Esophagus squamous epithelium (tissue), 5 donors: ENCODE results near the gene CA5A. TPM values are rescaled to one million over a fixed set of nuclear protein-coding genes. Genes with fewer than 3 reads are reported as not detected.
"Not testable (repeated sequence)": the region's sequence is repeated elsewhere in the genome, so short reads cannot be mapped to it uniquely, and the experiment has no call there.

Experiments
- DNase-seq: peaks from one replicate; lab custom pipeline; 2025; lab: John Stamatoyannopoulos, UW
- H3K27ac ChIP-seq, 4 donors: fragments of 200-600 bp; sonication (generic); one replicate each; pipeline ENCODE4 v1.5.1; 2016 to 2019; ENCODE audit warnings: mild to moderate bottlenecking in 1 of 4
- H3K27me3 ChIP-seq, 4 donors: fragments of 200-600 bp; sonication (generic); 1 replicate in 3 of 4; 2 replicates in 1 of 4; pipeline versions ENCODE4 v1.5.1 to v1.6.0; 2017 to 2021; ENCODE audit warnings: antibody characterized with exemption in 1 of 4
- H3K36me3 ChIP-seq, 3 donors: fragments of 200-600 bp; sonication (generic); one replicate each; pipeline ENCODE4 v1.5.1; 2016 to 2019
- H3K4me1 ChIP-seq, 3 donors: fragments of 200-600 bp; sonication (generic); one replicate each; pipeline ENCODE4 v1.5.1; 2017 to 2019
- H3K4me3 ChIP-seq, 4 donors: fragments of 200-600 bp; sonication (generic); 1 replicate in 3 of 4; 2 replicates in 1 of 4; pipeline ENCODE4 v1.5.1; 2016 to 2019; ENCODE audit warnings: mild to moderate bottlenecking in 2 of 4, moderate library complexity in 1 of 4
- H3K9me3 ChIP-seq, 3 donors: fragments of 200-600 bp; sonication (generic); one replicate each; pipeline ENCODE4 v1.5.1; 2016 to 2019
- POLR2A ChIP-seq, 4 donors: fragments of 450-650 bp; IDR thresholded peaks; one replicate each; pipeline ENCODE4 v1.6.1; 2017; ENCODE audit warnings: antibody characterized with exemption in 4 of 4, mild to moderate bottlenecking in 4 of 4, moderate library complexity in 3 of 4
- WGBS, 2 donors: methylation state at CpG; one replicate each; pipeline ENCODE4 v1.1.5; 2018; 5-methylcytosine and 5-hydroxymethylcytosine counted together
- intact Hi-C: fragments of 100-400 bp; cut with DNase I; formaldehyde crosslinking; loops from one replicate; pipeline ENCODE4 v1.15.0; 2022
- total RNA-seq, 4 donors: library from RNA; depleted of rRNA; stranded (reverse); fragments of >200 nt; gene quantifications; one replicate each; pipeline ENCODE4 v1.1.0, GENCODE V29; 2016
- TF ChIP-seq, protein P1 (sequence below), 6 experiments: fragments of 450-650 bp in 4 of 6; fragments of 200-600 bp in 2 of 6; sonication (generic) in 2 of 6; IDR thresholded peaks; one replicate each; pipeline ENCODE4 v1.5.1; 2016 to 2019; ENCODE audit warnings: antibody characterized with exemption in 6 of 6, mild to moderate bottlenecking in 4 of 6, moderate library complexity in 4 of 6
- donor health status: DM: yes; HTN: yes; CAD: no.

Gene CA5A
- total RNA-seq, 4 donors from 2014 or later = not detected

- TF ChIP-seq, protein P1, sequence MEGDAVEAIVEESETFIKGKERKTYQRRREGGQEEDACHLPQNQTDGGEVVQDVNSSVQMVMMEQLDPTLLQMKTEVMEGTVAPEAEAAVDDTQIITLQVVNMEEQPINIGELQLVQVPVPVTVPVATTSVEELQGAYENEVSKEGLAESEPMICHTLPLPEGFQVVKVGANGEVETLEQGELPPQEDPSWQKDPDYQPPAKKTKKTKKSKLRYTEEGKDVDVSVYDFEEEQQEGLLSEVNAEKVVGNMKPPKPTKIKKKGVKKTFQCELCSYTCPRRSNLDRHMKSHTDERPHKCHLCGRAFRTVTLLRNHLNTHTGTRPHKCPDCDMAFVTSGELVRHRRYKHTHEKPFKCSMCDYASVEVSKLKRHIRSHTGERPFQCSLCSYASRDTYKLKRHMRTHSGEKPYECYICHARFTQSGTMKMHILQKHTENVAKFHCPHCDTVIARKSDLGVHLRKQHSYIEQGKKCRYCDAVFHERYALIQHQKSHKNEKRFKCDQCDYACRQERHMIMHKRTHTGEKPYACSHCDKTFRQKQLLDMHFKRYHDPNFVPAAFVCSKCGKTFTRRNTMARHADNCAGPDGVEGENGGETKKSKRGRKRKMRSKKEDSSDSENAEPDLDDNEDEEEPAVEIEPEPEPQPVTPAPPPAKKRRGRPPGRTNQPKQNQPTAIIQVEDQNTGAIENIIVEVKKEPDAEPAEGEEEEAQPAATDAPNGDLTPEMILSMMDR (IDR thresholded peaks at IDR 0.05) = no peak
- TF ChIP-seq POLR2A (IDR thresholded peaks at IDR 0.05) = no peak
- H3K36me3 ChIP-seq = no peaks in the 10 kb centered on the region
- intact Hi-C loops = no loop called here
- no peaks in the 10 kb centered on the region for H3K9me3 ChIP-seq
- no peak overlapping the region for H3K4me3 ChIP-seq
- no peak overlapping the region for H3K27ac ChIP-seq
- H3K4me1 ChIP-seq = no peaks in the 10 kb centered on the region
- peaks cover 0 to 49% (median 0%) of the 10 kb centered on the region in 4 donors for H3K27me3 ChIP-seq
- WGBS, 2 donors = 53 to 58% methylated on average over 18 to 20 of the region's 24 CpGs
- no peak for DNase-seq
Measured at GRCh38 chr16:87881324-87882200, 54.8 kb downstream of the CA5A start.

GRCh38 chr16:87880117-87880696 lies 56.1 kb downstream of the CA5A start:
- no peak overlapping the region for H3K4me3 ChIP-seq
- H3K9me3 ChIP-seq = no peaks in the 10 kb centered on the region
- DNase-seq = no peak
- WGBS, 2 donors = 54 to 73% methylated on average over 6 to 7 of the region's 17 CpGs
- intact Hi-C loops = no loop called here
- TF ChIP-seq, protein P1 (IDR thresholded peaks at IDR 0.05) = no peak
- TF ChIP-seq POLR2A (IDR thresholded peaks at IDR 0.05) = no peak
- H3K36me3 ChIP-seq = no peaks in the 10 kb centered on the region
- H3K4me1 ChIP-seq = no peaks in the 10 kb centered on the region
- no peak overlapping the region for H3K27ac ChIP-seq
- peaks cover 0 to 63% (median 0%) of the 10 kb centered on the region in 4 donors for H3K27me3 ChIP-seq

DNA sequence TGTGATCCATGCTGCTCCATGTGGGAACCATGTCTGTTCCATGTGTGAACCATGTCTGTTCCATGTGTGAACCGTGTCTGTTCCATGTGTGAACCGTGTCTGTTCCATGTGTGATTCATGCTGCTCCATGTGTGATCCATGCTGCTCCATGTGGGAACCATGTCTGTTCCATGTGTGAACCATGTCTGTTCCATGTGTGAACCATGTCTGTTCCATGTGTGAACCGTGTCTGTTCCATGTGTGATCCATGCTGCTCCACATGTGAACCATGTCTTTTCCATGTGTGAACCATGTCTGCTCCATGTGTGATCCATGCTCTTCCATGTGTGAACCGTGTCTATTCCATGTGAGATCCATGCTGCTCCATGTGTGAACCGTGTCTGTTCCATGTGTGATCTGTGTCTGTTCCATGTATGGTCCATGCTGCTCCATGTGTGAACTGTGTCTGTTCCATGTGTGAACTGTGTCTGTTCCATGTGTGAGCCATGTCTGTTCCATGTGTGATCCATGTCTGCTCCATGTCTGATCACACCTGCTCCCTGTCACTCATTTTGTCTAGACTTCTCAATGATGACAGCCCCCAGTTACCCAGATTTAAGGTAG lies 56.8 kb downstream of the CA5A start:
- H3K9me3 ChIP-seq, H3K36me3 ChIP-seq, H3K4me1 ChIP-seq, H3K27ac ChIP-seq, DNase-seq, intact Hi-C loops, H3K4me3 ChIP-seq: not testable (repeated sequence)
- 88 to 89% methylated on average over 5 of the region's 5 CpGs for WGBS, 2 donors
- H3K27me3 ChIP-seq = peaks cover 0 to 69% (median 0%) of the 10 kb centered on the region in 4 donors

- Histone ChIP-seq H3K27me3 (peaks cover 0 to 69% (median 0%) of the 10 kb centered on the region in 4 donors), H3K9me3 (no peaks in the 10 kb centered on the region), H3K4me1 (no peaks in the 10 kb centered on the region), H3K27ac (no peak overlapping the region), H3K4me3 (no peak overlapping the region), H3K36me3 (no peaks in the 10 kb centered on the region)
- 32 to 47% methylated on average over 5 of the region's 5 CpGs for WGBS, 2 donors
- intact Hi-C loops = no loop called here
- TF ChIP-seq, protein P1 (IDR thresholded peaks at IDR 0.05) = no peak
- TF ChIP-seq POLR2A (IDR thresholded peaks at IDR 0.05) = no peak
- no peak for DNase-seq
Measured at GRCh38 chr16:87878704-87879103, 57.6 kb downstream of the CA5A start.

DNA sequence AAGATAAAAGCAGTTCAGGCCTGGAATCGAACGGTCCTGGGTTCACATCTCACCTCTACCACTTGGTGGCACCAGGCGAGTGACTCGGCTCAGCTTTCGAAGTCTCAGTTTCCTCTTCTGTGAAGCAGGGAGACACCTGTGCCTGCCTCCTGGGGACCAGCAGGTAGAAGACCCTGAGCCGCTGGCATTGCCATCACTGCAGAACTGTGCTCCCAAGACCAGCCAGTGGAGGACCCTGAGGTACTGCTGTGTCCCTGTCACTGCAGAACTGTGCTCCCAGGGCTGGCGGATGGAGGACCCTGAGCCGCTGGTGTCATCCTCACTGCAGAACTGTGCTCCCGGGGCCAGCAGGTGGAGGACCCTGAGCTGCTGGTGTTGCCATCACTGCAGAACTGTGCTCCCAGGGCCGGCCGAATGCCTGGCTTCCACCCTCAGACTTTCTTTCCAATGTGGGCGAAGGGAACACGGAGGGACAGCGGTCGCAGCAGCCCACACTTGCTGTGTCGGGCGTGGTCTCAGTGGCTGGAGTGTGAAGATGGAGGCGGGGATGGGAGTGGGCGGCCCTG lies 58.3 kb downstream of the CA5A start:
- WGBS, 2 donors = 62 to 64% methylated on average over 2 to 10 of the region's 19 CpGs
- intact Hi-C loops = no loop called here
- no peak overlapping the region for H3K4me3 ChIP-seq
- no peak overlapping the region for H3K27ac ChIP-seq
- no peaks in the 10 kb centered on the region for H3K9me3 ChIP-seq
- no peaks in the 10 kb centered on the region for H3K36me3 ChIP-seq
- H3K27me3 ChIP-seq = peaks cover 0 to 72% (median 0%) of the 10 kb centered on the region in 4 donors
- H3K4me1 ChIP-seq = no peaks in the 10 kb centered on the region
- TF ChIP-seq POLR2A (IDR thresholded peaks at IDR 0.05) = no peak
- TF ChIP-seq, protein P1 (IDR thresholded peaks at IDR 0.05) = peak in 1 of 6 experiments; percentile 36
- no peak for DNase-seq
